Astrocyte (in vitro differentiated cells and primary cell): ENCODE data around the gene MAEA. TPM values are rescaled to one million over a fixed set of nuclear protein-coding genes. Genes with fewer than 3 reads are reported as not detected.

ENCODE experiments used
- DNase-seq: peaks from one replicate; pipeline ENCODE4 v3.0.0-alpha.2; 2010; ENCODE audit warnings: low read depth
- FAIRE-seq: peaks from 2 replicates; lab custom pipeline; 2011; peaks lifted over from hg19 to GRCh38; lab: Jason Lieb, UNC
- H2AFZ ChIP-seq: 2 replicates; pipeline ENCODE4 v1.6.0; 2012; ENCODE audit warnings: low read depth, low read length, inconsistent platforms
- H3K27ac ChIP-seq: 2 replicates; pipeline ENCODE4 v1.5.1; 2011; ENCODE audit warnings: low read depth, low read length, inconsistent platforms
- H3K27me3 ChIP-seq: 2 replicates; pipeline ENCODE4 v1.6.0; 2011; ENCODE audit warnings: low read length, inconsistent platforms; ENCODE audit not compliant: insufficient read depth
- H3K36me3 ChIP-seq: 2 replicates; pipeline ENCODE4 v1.5.1; 2011; ENCODE audit warnings: low read length, inconsistent platforms; ENCODE audit not compliant: insufficient read depth
- H3K4me1 ChIP-seq: 2 replicates; pipeline ENCODE4 v1.5.1; 2011; ENCODE audit warnings: low read length, inconsistent platforms; ENCODE audit not compliant: insufficient read depth
- H3K4me2 ChIP-seq: 2 replicates; pipeline ENCODE4 v1.6.0; 2012; ENCODE audit warnings: low read length, inconsistent platforms
- H3K4me3 ChIP-seq: 2 replicates; pipeline ENCODE4 v1.5.1; 2011; ENCODE audit warnings: low read depth, mild to moderate bottlenecking, low read length, inconsistent platforms; ENCODE audit not compliant: insufficient read depth
- H3K79me2 ChIP-seq: 2 replicates; pipeline ENCODE4 v1.6.0; 2012; ENCODE audit warnings: mild to moderate bottlenecking, low read length, inconsistent platforms; ENCODE audit not compliant: insufficient read depth
- H3K9ac ChIP-seq: 2 replicates; pipeline ENCODE4 v1.6.0; 2012; ENCODE audit warnings: mild to moderate bottlenecking, low read length, inconsistent platforms
- H3K9me3 ChIP-seq: 2 replicates; pipeline ENCODE4 v1.5.1; 2012; ENCODE audit warnings: low read depth, mild to moderate bottlenecking, low read length, inconsistent platforms; ENCODE audit not compliant: insufficient read depth
- H4K20me1 ChIP-seq: 2 replicates; pipeline ENCODE4 v1.6.0; 2012; ENCODE audit warnings: low read length, inconsistent platforms; ENCODE audit not compliant: insufficient read depth
- H3K27ac Mint-ChIP-seq: one replicate; pipeline ENCODE4 v1.8.0; 2021; ENCODE audit warnings: mild to moderate bottlenecking, mixed read lengths; ENCODE audit not compliant: unreplicated experiment
- H3K27me3 Mint-ChIP-seq: one replicate; pipeline ENCODE4 v1.8.0; 2021; ENCODE audit warnings: low read depth, mixed read lengths; ENCODE audit not compliant: unreplicated experiment
- H3K36me3 Mint-ChIP-seq: one replicate; pipeline ENCODE4 v1.8.0; 2021; ENCODE audit warnings: low read depth, mixed read lengths; ENCODE audit not compliant: unreplicated experiment
- H3K4me1 Mint-ChIP-seq: one replicate; pipeline ENCODE4 v1.8.0; 2021; ENCODE audit warnings: low read depth, mixed read lengths; ENCODE audit not compliant: unreplicated experiment
- H3K4me3 Mint-ChIP-seq: one replicate; pipeline ENCODE4 v1.8.0; 2021; ENCODE audit warnings: mild to moderate bottlenecking, moderate library complexity, mixed read lengths; ENCODE audit not compliant: unreplicated experiment
- H3K9me3 Mint-ChIP-seq: one replicate; pipeline ENCODE4 v1.8.0; 2021; ENCODE audit warnings: mild to moderate bottlenecking, mixed read lengths; ENCODE audit not compliant: unreplicated experiment
- CTCF ChIP-seq: IDR thresholded peaks from 2 replicates; pipeline ENCODE4 v1.5.1; 2011; ENCODE audit warnings: low read depth, mild to moderate bottlenecking, inconsistent platforms, low read length, moderate library complexity; ENCODE audit not compliant: insufficient read depth
- EZH2 ChIP-seq: IDR thresholded peaks from 2 replicates; pipeline ENCODE4 v1.6.1; 2012; ENCODE audit warnings: mild to moderate bottlenecking, low read length, inconsistent platforms; ENCODE audit not compliant: insufficient read depth
- total RNA-seq: library from RNA; stranded (reverse); gene quantifications from 2 replicates; pipeline ENCODE4 v1.2.1, GENCODE V29; 2021

Gene MAEA
- total RNA-seq, 1 donor from 2014 or later, result 79.3 TPM

GRCh38 chr4:1349359-1350168, 59.9 kb downstream of the MAEA start:
- H3K36me3 Mint-ChIP-seq, result peaks cover 6% of the 10 kb centered on the region
- FAIRE-seq, result no peak
- no peaks in the 10 kb centered on the region for H3K27me3 Mint-ChIP-seq
- no peaks in the 10 kb centered on the region for H3K27me3 ChIP-seq
- DNase-seq, result no peak
- no peak overlapping the region for H3K4me2 ChIP-seq
- no peak for TF ChIP-seq CTCF
- TF ChIP-seq EZH2, result no peak
- H3K9me3 Mint-ChIP-seq, result no peaks in the 10 kb centered on the region
- H3K4me1 Mint-ChIP-seq, result peaks cover 27% of the 10 kb centered on the region
- no peak overlapping the region for H2AFZ ChIP-seq
- H3K4me3 Mint-ChIP-seq, result peak overlapping the region; percentile 89
- H3K36me3 ChIP-seq, result no peaks in the 10 kb centered on the region
- H3K9ac ChIP-seq, result no peak overlapping the region
- H3K4me3 ChIP-seq, result no peak overlapping the region
- H3K27ac Mint-ChIP-seq, result peak overlapping the region; percentile 87
- H3K9me3 ChIP-seq, result no peaks in the 10 kb centered on the region
- H3K27ac ChIP-seq, result no peak overlapping the region
- peaks cover 37% of the 10 kb centered on the region for H3K79me2 ChIP-seq
- peaks cover 8% of the 10 kb centered on the region for H4K20me1 ChIP-seq
- peaks cover 8% of the 10 kb centered on the region for H3K4me1 ChIP-seq

GRCh38 chr4:1350169-1350520, 60.5 kb downstream of the MAEA start:
- H3K4me3 Mint-ChIP-seq, result peak overlapping the region; percentile 67

GRCh38 chr4:1351854-1352566, 62.3 kb downstream of the MAEA start:
- peaks cover 22% of the 10 kb centered on the region for H3K79me2 ChIP-seq
- H3K36me3 ChIP-seq, result no peaks in the 10 kb centered on the region
- FAIRE-seq, result no peak
- DNase-seq, result peak; percentile 31
- H3K9ac ChIP-seq, result no peak overlapping the region
- H3K36me3 Mint-ChIP-seq, result peaks cover 8% of the 10 kb centered on the region
- H3K4me1 ChIP-seq, result peaks cover 8% of the 10 kb centered on the region
- no peak overlapping the region for H3K27ac ChIP-seq
- H3K27me3 ChIP-seq, result no peaks in the 10 kb centered on the region
- H3K4me2 ChIP-seq, result no peak overlapping the region
- H3K9me3 Mint-ChIP-seq, result no peaks in the 10 kb centered on the region
- H2AFZ ChIP-seq, result peak overlapping the region; percentile 27
- H3K4me3 ChIP-seq, result no peak overlapping the region
- no peaks in the 10 kb centered on the region for H3K27me3 Mint-ChIP-seq
- H3K27ac Mint-ChIP-seq, result no peak overlapping the region
- H3K4me3 Mint-ChIP-seq, result no peak overlapping the region
- H4K20me1 ChIP-seq, result peaks cover 13% of the 10 kb centered on the region
- H3K4me1 Mint-ChIP-seq, result peaks cover 21% of the 10 kb centered on the region
- TF ChIP-seq CTCF (peak; percentile 81), EZH2 (no peak)
- H3K9me3 ChIP-seq, result no peaks in the 10 kb centered on the region

More at GRCh38 chr4:1350169-1350520, 60.5 kb downstream of the MAEA start:
- no peaks in the 10 kb centered on the region for H3K27me3 ChIP-seq
- no peak overlapping the region for H3K4me2 ChIP-seq
- H3K4me3 ChIP-seq, result no peak overlapping the region
- peaks cover 8% of the 10 kb centered on the region for H4K20me1 ChIP-seq
- DNase-seq (no peak), FAIRE-seq (no peak)
- H3K36me3 ChIP-seq, result no peaks in the 10 kb centered on the region
- peaks cover 8% of the 10 kb centered on the region for H3K4me1 ChIP-seq
- peaks cover 32% of the 10 kb centered on the region for H3K79me2 ChIP-seq
- H3K9me3 ChIP-seq, result no peaks in the 10 kb centered on the region
- Mint-ChIP-seq H3K9me3 (no peaks in the 10 kb centered on the region), H3K36me3 (peaks cover 8% of the 10 kb centered on the region), H3K4me1 (peaks cover 21% of the 10 kb centered on the region), H3K27ac (no peak overlapping the region), H3K27me3 (no peaks in the 10 kb centered on the region)
- no peak overlapping the region for H3K27ac ChIP-seq
- H3K9ac ChIP-seq, result no peak overlapping the region
- H2AFZ ChIP-seq, result no peak overlapping the region
- no peak for TF ChIP-seq EZH2
